22Rv1 (cell line): ENCODE measurements around the gene TEKT2.

ENCODE experiments used
- ZFX ChIP-seq: fragments of 450-650 bp; IDR thresholded peaks from 2 replicates; pipeline ENCODE4 v1.6.1; 2017; ENCODE audit warnings: antibody characterized with exemption, borderline replicate concordance
- TF ChIP-seq, protein P1 (sequence below): fragments of 450-650 bp; IDR thresholded peaks from 2 replicates; pipeline ENCODE4 v1.5.1; 2017; ENCODE audit warnings: mild to moderate bottlenecking

- TF ChIP-seq, protein P1, sequence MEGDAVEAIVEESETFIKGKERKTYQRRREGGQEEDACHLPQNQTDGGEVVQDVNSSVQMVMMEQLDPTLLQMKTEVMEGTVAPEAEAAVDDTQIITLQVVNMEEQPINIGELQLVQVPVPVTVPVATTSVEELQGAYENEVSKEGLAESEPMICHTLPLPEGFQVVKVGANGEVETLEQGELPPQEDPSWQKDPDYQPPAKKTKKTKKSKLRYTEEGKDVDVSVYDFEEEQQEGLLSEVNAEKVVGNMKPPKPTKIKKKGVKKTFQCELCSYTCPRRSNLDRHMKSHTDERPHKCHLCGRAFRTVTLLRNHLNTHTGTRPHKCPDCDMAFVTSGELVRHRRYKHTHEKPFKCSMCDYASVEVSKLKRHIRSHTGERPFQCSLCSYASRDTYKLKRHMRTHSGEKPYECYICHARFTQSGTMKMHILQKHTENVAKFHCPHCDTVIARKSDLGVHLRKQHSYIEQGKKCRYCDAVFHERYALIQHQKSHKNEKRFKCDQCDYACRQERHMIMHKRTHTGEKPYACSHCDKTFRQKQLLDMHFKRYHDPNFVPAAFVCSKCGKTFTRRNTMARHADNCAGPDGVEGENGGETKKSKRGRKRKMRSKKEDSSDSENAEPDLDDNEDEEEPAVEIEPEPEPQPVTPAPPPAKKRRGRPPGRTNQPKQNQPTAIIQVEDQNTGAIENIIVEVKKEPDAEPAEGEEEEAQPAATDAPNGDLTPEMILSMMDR: no peak
- TF ChIP-seq ZFX: no peak
Measured at GRCh38 chr1:36100376-36100775, 16.5 kb downstream of the TEKT2 start.
